PFSK-1 (cell line): Measurements from ENCODE around the gene BMPR2.

Experiments used
- FOXP2 ChIP-seq: optimal IDR thresholded peaks from 2 replicates; pipeline ENCODE3; 2011; ENCODE audit warnings: borderline replicate concordance, control low read depth, inconsistent platforms; ENCODE audit not compliant: insufficient read depth; ENCODE audit errors: extremely low read length, extremely low read depth
- POLR2AphosphoS5 ChIP-seq: IDR thresholded peaks from 2 replicates; pipeline ENCODE4 v1.6.1; 2012; ENCODE audit warnings: low read depth, mild to moderate bottlenecking, control low read depth, low read length, moderate library complexity
- SIN3A ChIP-seq: IDR thresholded peaks from 2 replicates; pipeline ENCODE4 v1.6.1; 2012; ENCODE audit warnings: mild to moderate bottlenecking, low read length, moderate library complexity, borderline replicate concordance; ENCODE audit not compliant: insufficient read depth
- TAF1 ChIP-seq: IDR thresholded peaks from 2 replicates; pipeline ENCODE4 v1.6.1; 2012; ENCODE audit warnings: low read length, control low read depth, borderline replicate concordance; ENCODE audit not compliant: insufficient read depth
- TF ChIP-seq, protein P1 (sequence below), 2 experiments: IDR thresholded peaks; 2 replicates each; pipeline versions ENCODE4 v1.6.1 to v1.8.0; 2011 to 2012; ENCODE audit warnings: low read depth in 2 of 2, low read length in 2 of 2, control low read depth in 1 of 2, inconsistent platforms in 1 of 2, mild to moderate bottlenecking in 1 of 2, moderate library complexity in 1 of 2; ENCODE audit not compliant: insufficient read depth in 1 of 2

DNA sequence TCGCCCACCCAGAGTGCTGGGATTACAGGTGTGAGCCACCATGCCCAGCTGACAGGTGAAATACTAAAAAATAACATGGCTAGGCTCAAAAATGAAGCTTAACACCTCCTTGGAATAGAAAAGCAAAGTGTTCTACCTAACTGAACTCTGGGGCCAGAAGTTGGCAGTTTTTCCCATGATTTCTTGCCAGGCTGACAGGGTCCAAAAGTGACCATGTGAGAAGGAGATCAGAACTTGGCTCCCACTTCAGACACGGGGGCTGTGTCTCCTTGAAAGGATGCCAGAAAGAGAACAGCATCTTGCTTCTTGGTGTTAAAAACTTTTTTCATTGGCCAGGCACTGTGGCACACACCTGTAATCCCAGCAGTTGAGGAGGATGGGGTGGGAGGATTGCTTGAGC, 47.0 kb downstream of the BMPR2 start:
- TF ChIP-seq SIN3A (no peak), TAF1 (no peak), POLR2AphosphoS5 (no peak), FOXP2 (no peak)
- TF ChIP-seq, protein P1, sequence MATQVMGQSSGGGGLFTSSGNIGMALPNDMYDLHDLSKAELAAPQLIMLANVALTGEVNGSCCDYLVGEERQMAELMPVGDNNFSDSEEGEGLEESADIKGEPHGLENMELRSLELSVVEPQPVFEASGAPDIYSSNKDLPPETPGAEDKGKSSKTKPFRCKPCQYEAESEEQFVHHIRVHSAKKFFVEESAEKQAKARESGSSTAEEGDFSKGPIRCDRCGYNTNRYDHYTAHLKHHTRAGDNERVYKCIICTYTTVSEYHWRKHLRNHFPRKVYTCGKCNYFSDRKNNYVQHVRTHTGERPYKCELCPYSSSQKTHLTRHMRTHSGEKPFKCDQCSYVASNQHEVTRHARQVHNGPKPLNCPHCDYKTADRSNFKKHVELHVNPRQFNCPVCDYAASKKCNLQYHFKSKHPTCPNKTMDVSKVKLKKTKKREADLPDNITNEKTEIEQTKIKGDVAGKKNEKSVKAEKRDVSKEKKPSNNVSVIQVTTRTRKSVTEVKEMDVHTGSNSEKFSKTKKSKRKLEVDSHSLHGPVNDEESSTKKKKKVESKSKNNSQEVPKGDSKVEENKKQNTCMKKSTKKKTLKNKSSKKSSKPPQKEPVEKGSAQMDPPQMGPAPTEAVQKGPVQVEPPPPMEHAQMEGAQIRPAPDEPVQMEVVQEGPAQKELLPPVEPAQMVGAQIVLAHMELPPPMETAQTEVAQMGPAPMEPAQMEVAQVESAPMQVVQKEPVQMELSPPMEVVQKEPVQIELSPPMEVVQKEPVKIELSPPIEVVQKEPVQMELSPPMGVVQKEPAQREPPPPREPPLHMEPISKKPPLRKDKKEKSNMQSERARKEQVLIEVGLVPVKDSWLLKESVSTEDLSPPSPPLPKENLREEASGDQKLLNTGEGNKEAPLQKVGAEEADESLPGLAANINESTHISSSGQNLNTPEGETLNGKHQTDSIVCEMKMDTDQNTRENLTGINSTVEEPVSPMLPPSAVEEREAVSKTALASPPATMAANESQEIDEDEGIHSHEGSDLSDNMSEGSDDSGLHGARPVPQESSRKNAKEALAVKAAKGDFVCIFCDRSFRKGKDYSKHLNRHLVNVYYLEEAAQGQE (IDR thresholded peaks at IDR 0.05; ENCODE audit: insufficient read depth in 1 of 2, low read depth in 2 of 2, low read length in 2 of 2) = no peak
